Neural cell (in vitro differentiated cells): ENCODE measurements around the gene MED13. TPM values are rescaled to one million over a fixed set of nuclear protein-coding genes. Genes with fewer than 3 reads are reported as not detected.
"Not testable (repeated sequence)": the region's sequence is repeated elsewhere in the genome, so short reads cannot be mapped to it uniquely, and the experiment has no call there.

ENCODE experiments used
- H2AFZ ChIP-seq: fragments of 200-600, 300-800 bp; sonication (generic), shearing (Covaris generic); 2 replicates; pipeline ENCODE4 v1.6.0; 2014; ENCODE audit warnings: low read depth, mild to moderate bottlenecking, antibody characterized with exemption, low read length, moderate library complexity
- H3F3A ChIP-seq: fragments of 200-600 bp; shearing (Covaris generic); 2 replicates; pipeline ENCODE4 v1.6.1; 2016; ENCODE audit warnings: mild to moderate bottlenecking, moderate library complexity, mixed read lengths, antibody characterized with exemption, low read length; ENCODE audit not compliant: insufficient read depth, poor library complexity, severe bottlenecking
- H3K27ac ChIP-seq: fragments of 200-600, 300-800 bp; sonication (generic), shearing (Covaris generic); 2 replicates; pipeline ENCODE4 v1.5.1; 2014; ENCODE audit warnings: mild to moderate bottlenecking, low read length, moderate library complexity
- H3K27me3 ChIP-seq: fragments of 300-800, 200-600 bp; sonication (generic), shearing (Covaris generic); 2 replicates; pipeline ENCODE4 v1.6.0; 2014; ENCODE audit warnings: mild to moderate bottlenecking, low read depth, low read length, moderate library complexity; ENCODE audit not compliant: insufficient read depth
- H3K36me3 ChIP-seq: fragments of 300-800, 200-600 bp; sonication (generic), shearing (Covaris generic); 2 replicates; pipeline ENCODE4 v1.5.1; 2014; ENCODE audit warnings: mild to moderate bottlenecking, antibody characterized with exemption, low read length, moderate library complexity; ENCODE audit not compliant: insufficient read depth
- H3K4me2 ChIP-seq: fragments of 300-800, 200-600 bp; sonication (generic), shearing (Covaris generic); 2 replicates; pipeline ENCODE4 v1.6.0; 2014; ENCODE audit warnings: mild to moderate bottlenecking, low read length
- H3K4me3 ChIP-seq: fragments of 300-800, 200-600 bp; sonication (generic), shearing (Covaris generic); 2 replicates; pipeline ENCODE4 v1.5.1; 2014; ENCODE audit warnings: mild to moderate bottlenecking, low read length, moderate library complexity
- H3K79me2 ChIP-seq: fragments of 200-600 bp; shearing (Covaris generic); replicated peaks from 2 replicates; pipeline ENCODE4 v1.6.0; 2014; ENCODE audit warnings: mild to moderate bottlenecking, low read length, moderate library complexity; ENCODE audit not compliant: insufficient read depth
- H3K9ac ChIP-seq: fragments of 300-800, 200-600 bp; sonication (generic), shearing (Covaris generic); 2 replicates; pipeline ENCODE4 v1.6.1; 2016; ENCODE audit warnings: mild to moderate bottlenecking, low read length, mixed read lengths
- H3K9me2 ChIP-seq: fragments of 200-600 bp; shearing (Covaris generic); 2 replicates; pipeline ENCODE4 v1.6.1; 2016; ENCODE audit warnings: mild to moderate bottlenecking, low read length, mixed read lengths; ENCODE audit not compliant: insufficient read depth
- H3K9me3 ChIP-seq: fragments of 200-600, 300-800 bp; sonication (generic), shearing (Covaris generic); 2 replicates; pipeline ENCODE4 v1.6.1; 2016; ENCODE audit warnings: mild to moderate bottlenecking, mixed run types, low read length, moderate library complexity, mixed read lengths
- H4K20me1 ChIP-seq: fragments of 200-600 bp; shearing (Covaris generic); 2 replicates; pipeline ENCODE4 v1.6.1; 2016; ENCODE audit warnings: mild to moderate bottlenecking, mixed run types; ENCODE audit not compliant: insufficient read depth
- EP300 ChIP-seq: fragments of 450-650 bp; conservative IDR thresholded peaks from 2 replicates; pipeline ENCODE4 v1.6.1; 2014; ENCODE audit warnings: antibody characterized with exemption, mild to moderate bottlenecking, moderate library complexity; ENCODE audit not compliant: poor library complexity, severe bottlenecking
- EZH2 ChIP-seq: fragments of 200-600, 300-800 bp; shearing (Covaris generic), sonication (generic); IDR thresholded peaks from 2 replicates; pipeline ENCODE4 v1.6.1; 2014; ENCODE audit warnings: antibody characterized with exemption, low read length, borderline replicate concordance, mild to moderate bottlenecking; ENCODE audit not compliant: insufficient read depth, poor library complexity, severe bottlenecking
- MXI1 ChIP-seq: fragments of 450-650 bp; conservative IDR thresholded peaks from 2 replicates; pipeline ENCODE4 v1.6.1; 2014; ENCODE audit warnings: antibody characterized with exemption, mild to moderate bottlenecking; ENCODE audit not compliant: poor library complexity, severe bottlenecking
- POLR2AphosphoS5 ChIP-seq: IDR thresholded peaks from 2 replicates; pipeline ENCODE4 v1.6.1; 2012
- RAD21 ChIP-seq: fragments of 450-650 bp; conservative IDR thresholded peaks from 2 replicates; pipeline ENCODE4 v1.6.1; 2014; ENCODE audit warnings: antibody characterized with exemption, mild to moderate bottlenecking, moderate library complexity
- SMC3 ChIP-seq: fragments of 450-650 bp; conservative IDR thresholded peaks from 2 replicates; pipeline ENCODE4 v1.6.1; 2014; ENCODE audit warnings: antibody characterized with exemption, mild to moderate bottlenecking, moderate library complexity; ENCODE audit not compliant: poor library complexity
- TAF1 ChIP-seq: IDR thresholded peaks from 2 replicates; pipeline ENCODE4 v1.6.1; 2012; ENCODE audit warnings: low read depth
- polyA plus RNA-seq: library from polyadenylated mRNA; depleted of rRNA; stranded (reverse); fragments of >200 nt; gene quantifications from 2 replicates; pipeline ENCODE4 v1.2.3, GENCODE V29; 2014
- TF ChIP-seq, protein P1 (sequence below): fragments of 450-650 bp; IDR thresholded peaks from 2 replicates; pipeline ENCODE4 v1.5.1; 2014; ENCODE audit warnings: antibody characterized with exemption, mild to moderate bottlenecking, moderate library complexity; ENCODE audit not compliant: poor library complexity, severe bottlenecking
- TF ChIP-seq, protein P2 (sequence below): IDR thresholded peaks from 2 replicates; pipeline ENCODE4 v1.6.1; 2012; ENCODE audit warnings: borderline replicate concordance

Gene MED13
- polyA plus RNA-seq, 1 donor from 2014 or later: 22.6 TPM

DNA sequence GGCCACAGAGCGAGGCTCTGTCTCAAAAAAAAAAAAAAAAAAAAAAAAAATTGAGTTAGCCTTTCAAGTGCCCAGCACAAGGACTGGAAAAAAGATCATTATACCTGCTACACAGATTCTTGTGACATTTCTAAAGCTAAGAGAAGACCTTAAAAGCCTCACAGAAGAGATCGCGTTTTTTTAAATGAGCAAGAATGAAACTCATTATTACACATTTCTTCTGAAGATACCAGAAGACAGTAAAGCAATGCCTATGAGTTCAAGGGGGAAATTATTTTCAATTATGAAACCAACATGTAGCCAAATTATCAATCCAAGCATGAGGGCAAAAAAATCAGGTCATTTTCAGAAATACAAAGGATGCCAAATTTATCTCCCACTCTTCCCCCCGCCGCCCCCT lies 56.8 kb downstream of the MED13 start:
- Histone ChIP-seq H4K20me1 (no peaks in the 10 kb centered on the region), H3K27me3 (no peaks in the 10 kb centered on the region)
- TF ChIP-seq EZH2 (no peak), MXI1 (no peak), EP300 (no peak), RAD21 (no peak), POLR2AphosphoS5 (no peak), TAF1 (no peak), SMC3 (no peak)
- TF ChIP-seq, protein P1, sequence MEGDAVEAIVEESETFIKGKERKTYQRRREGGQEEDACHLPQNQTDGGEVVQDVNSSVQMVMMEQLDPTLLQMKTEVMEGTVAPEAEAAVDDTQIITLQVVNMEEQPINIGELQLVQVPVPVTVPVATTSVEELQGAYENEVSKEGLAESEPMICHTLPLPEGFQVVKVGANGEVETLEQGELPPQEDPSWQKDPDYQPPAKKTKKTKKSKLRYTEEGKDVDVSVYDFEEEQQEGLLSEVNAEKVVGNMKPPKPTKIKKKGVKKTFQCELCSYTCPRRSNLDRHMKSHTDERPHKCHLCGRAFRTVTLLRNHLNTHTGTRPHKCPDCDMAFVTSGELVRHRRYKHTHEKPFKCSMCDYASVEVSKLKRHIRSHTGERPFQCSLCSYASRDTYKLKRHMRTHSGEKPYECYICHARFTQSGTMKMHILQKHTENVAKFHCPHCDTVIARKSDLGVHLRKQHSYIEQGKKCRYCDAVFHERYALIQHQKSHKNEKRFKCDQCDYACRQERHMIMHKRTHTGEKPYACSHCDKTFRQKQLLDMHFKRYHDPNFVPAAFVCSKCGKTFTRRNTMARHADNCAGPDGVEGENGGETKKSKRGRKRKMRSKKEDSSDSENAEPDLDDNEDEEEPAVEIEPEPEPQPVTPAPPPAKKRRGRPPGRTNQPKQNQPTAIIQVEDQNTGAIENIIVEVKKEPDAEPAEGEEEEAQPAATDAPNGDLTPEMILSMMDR: no peak
- TF ChIP-seq, protein P2, sequence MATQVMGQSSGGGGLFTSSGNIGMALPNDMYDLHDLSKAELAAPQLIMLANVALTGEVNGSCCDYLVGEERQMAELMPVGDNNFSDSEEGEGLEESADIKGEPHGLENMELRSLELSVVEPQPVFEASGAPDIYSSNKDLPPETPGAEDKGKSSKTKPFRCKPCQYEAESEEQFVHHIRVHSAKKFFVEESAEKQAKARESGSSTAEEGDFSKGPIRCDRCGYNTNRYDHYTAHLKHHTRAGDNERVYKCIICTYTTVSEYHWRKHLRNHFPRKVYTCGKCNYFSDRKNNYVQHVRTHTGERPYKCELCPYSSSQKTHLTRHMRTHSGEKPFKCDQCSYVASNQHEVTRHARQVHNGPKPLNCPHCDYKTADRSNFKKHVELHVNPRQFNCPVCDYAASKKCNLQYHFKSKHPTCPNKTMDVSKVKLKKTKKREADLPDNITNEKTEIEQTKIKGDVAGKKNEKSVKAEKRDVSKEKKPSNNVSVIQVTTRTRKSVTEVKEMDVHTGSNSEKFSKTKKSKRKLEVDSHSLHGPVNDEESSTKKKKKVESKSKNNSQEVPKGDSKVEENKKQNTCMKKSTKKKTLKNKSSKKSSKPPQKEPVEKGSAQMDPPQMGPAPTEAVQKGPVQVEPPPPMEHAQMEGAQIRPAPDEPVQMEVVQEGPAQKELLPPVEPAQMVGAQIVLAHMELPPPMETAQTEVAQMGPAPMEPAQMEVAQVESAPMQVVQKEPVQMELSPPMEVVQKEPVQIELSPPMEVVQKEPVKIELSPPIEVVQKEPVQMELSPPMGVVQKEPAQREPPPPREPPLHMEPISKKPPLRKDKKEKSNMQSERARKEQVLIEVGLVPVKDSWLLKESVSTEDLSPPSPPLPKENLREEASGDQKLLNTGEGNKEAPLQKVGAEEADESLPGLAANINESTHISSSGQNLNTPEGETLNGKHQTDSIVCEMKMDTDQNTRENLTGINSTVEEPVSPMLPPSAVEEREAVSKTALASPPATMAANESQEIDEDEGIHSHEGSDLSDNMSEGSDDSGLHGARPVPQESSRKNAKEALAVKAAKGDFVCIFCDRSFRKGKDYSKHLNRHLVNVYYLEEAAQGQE: no peak

GRCh38 chr17:62004388-62004787 lies 60.7 kb downstream of the MED13 start:
- Histone ChIP-seq H3K9ac (no peak overlapping the region), H3K4me2 (no peak overlapping the region), H3K9me2 (no peaks in the 10 kb centered on the region), H3K9me3 (no peaks in the 10 kb centered on the region), H3K36me3 (no peaks in the 10 kb centered on the region), H3K79me2 (peaks cover 46% of the 10 kb centered on the region), H3K4me3 (no peak overlapping the region), H3F3A (no peaks in the 10 kb centered on the region), H3K27me3 (no peaks in the 10 kb centered on the region), H4K20me1 (no peaks in the 10 kb centered on the region), H3K27ac (no peak overlapping the region), H2AFZ (no peak overlapping the region)
- TF ChIP-seq SMC3 (no peak), EP300 (no peak), RAD21 (no peak), POLR2AphosphoS5 (no peak), TAF1 (no peak)
- TF ChIP-seq, protein P1: no peak

More for the DNA sequence above, 56.8 kb downstream of the MED13 start:
- Histone ChIP-seq H3K4me2 (no peak overlapping the region), H3K79me2 (peaks cover 25% of the 10 kb centered on the region), H2AFZ (no peak overlapping the region), H3K27ac (no peak overlapping the region), H3K9me2 (no peaks in the 10 kb centered on the region), H3K36me3 (no peaks in the 10 kb centered on the region), H3K9me3 (no peaks in the 10 kb centered on the region), H3K4me3 (no peak overlapping the region), H3F3A (no peaks in the 10 kb centered on the region), H3K9ac (no peak overlapping the region)

GRCh38 chr17:62003141-62003540 lies 61.9 kb downstream of the MED13 start:
- not testable (repeated sequence) for H3K4me2 ChIP-seq, H4K20me1 ChIP-seq, H3K27me3 ChIP-seq, H3K27ac ChIP-seq, H3K4me3 ChIP-seq, H3F3A ChIP-seq, H3K9me2 ChIP-seq, H3K36me3 ChIP-seq, H2AFZ ChIP-seq, H3K9ac ChIP-seq, H3K9me3 ChIP-seq
- peaks cover 50% of the 10 kb centered on the region for H3K79me2 ChIP-seq
